Mucosa of descending colon (tissue), 3 donors: ENCODE data around the gene BAIAP2. TPM values are rescaled to one million over a fixed set of nuclear protein-coding genes. Genes with fewer than 3 reads are reported as not detected.
A peak's percentile ranks its signal among the peaks of the same experiment; 100 is the strongest.

ENCODE experiments used
- ATAC-seq: fragments of 200-7000 bp; cut with Tn5 transposase; one replicate; pipeline ENCODE4 v1.9.1; 2020; ENCODE audit warnings: mild to moderate bottlenecking, moderate library complexity
- DNase-seq, 3 donors: peaks; one replicate each; pipeline ENCODE4 v3.0.0-alpha.2; 2020
- H3K36me3 ChIP-seq: fragments of 200-600 bp; one replicate; pipeline ENCODE4 v1.8.0; 2021; ENCODE audit warnings: low read depth, mild to moderate bottlenecking
- H3K4me1 ChIP-seq: fragments of 200-600 bp; one replicate; pipeline ENCODE4 v1.8.0; 2021; ENCODE audit warnings: low read depth, mild to moderate bottlenecking
- H3K4me3 ChIP-seq: fragments of 200-600 bp; one replicate; pipeline ENCODE4 v1.8.0; 2021; ENCODE audit warnings: mild to moderate bottlenecking
- H3K9me3 ChIP-seq: fragments of 200-600 bp; one replicate; pipeline ENCODE4 v1.8.0; 2021; ENCODE audit warnings: mild to moderate bottlenecking
- CTCF ChIP-seq: fragments of 200-600 bp; IDR thresholded peaks from one replicate; pipeline ENCODE4 v1.8.0; 2022; ENCODE audit warnings: antibody characterized with exemption, mild to moderate bottlenecking
- intact Hi-C, 2 donors: fragments of 100-400 bp; cut with DNase I in 1 of 2; cut with micrococcal nuclease in 1 of 2; formaldehyde crosslinking; loops; one replicate each; pipeline versions ENCODE4 v1.11.0 to v1.11.1; 2022; cut with DNase I, micrococcal nuclease
- total RNA-seq, 3 donors: library from RNA; stranded (reverse); fragmentation: NEBNext Ultra II Directional in 2 of 3; extraction: Animal tissue kit (Norgen Biotek cat#: 25700) in 2 of 3; gene quantifications; one replicate each; pipeline versions ENCODE4 v1.2.1 to v1.2.4, GENCODE V29; 2021 to 2023
- donor health status: DM: no; HTN: no; CAD: no; lungs with moderate emphysema.
- donor health status: DM: no; HTN: no; CAD: no.
- donor health status: DM: no; HTN: yes; CAD: no.

Gene BAIAP2
- total RNA-seq, 3 donors from 2014 or later, result 11.6 to 76.7 (median 19.4) TPM

- DNase-seq (no peak), ATAC-seq (no peak)
- TF ChIP-seq CTCF, result no peak
- H3K4me1 ChIP-seq, result no peaks in the 10 kb centered on the region
- no peak overlapping the region for H3K4me3 ChIP-seq
- H3K9me3 ChIP-seq, result no peaks in the 10 kb centered on the region
- intact Hi-C loops, result no loop called here
- H3K36me3 ChIP-seq, result no peaks in the 10 kb centered on the region
Measured at GRCh38 chr17:81138500-81138899, 103.5 kb downstream of the BAIAP2 start.

GRCh38 chr17:81139428-81139827 lies 104.5 kb downstream of the BAIAP2 start:
- no peak for TF ChIP-seq CTCF
- Histone ChIP-seq H3K4me3 (no peak overlapping the region), H3K36me3 (no peaks in the 10 kb centered on the region), H3K9me3 (no peaks in the 10 kb centered on the region), H3K4me1 (no peaks in the 10 kb centered on the region)
- ATAC-seq, result no peak
- intact Hi-C loops, result no loop called here
- DNase-seq, result no peak

GRCh38 chr17:81140018-81140417 lies 105.1 kb downstream of the BAIAP2 start:
- no peak for ATAC-seq
- TF ChIP-seq CTCF, result no peak
- Histone ChIP-seq H3K4me1 (no peaks in the 10 kb centered on the region), H3K9me3 (no peaks in the 10 kb centered on the region), H3K4me3 (no peak overlapping the region), H3K36me3 (no peaks in the 10 kb centered on the region)
- intact Hi-C loops, result no loop called here
- no peak for DNase-seq

- Histone ChIP-seq H3K4me3 (no peak overlapping the region), H3K9me3 (no peaks in the 10 kb centered on the region), H3K36me3 (no peaks in the 10 kb centered on the region), H3K4me1 (no peaks in the 10 kb centered on the region)
- no peak for DNase-seq
- intact Hi-C loops, result no loop called here
- no peak for ATAC-seq
- TF ChIP-seq CTCF, result no peak
Measured at GRCh38 chr17:81140695-81141094, 105.7 kb downstream of the BAIAP2 start.

- no peaks in the 10 kb centered on the region for H3K9me3 ChIP-seq
- TF ChIP-seq CTCF, result peak; percentile 34
- DNase-seq (peak in 2 of 3 donors; percentile 85 to 90), ATAC-seq (peak; percentile 91)
- H3K4me3 ChIP-seq, result no peak overlapping the region
- H3K4me1 ChIP-seq, result no peaks in the 10 kb centered on the region
- intact Hi-C loops, result no loop called here
- no peaks in the 10 kb centered on the region for H3K36me3 ChIP-seq
Measured at GRCh38 chr17:81142301-81143199, 107.6 kb downstream of the BAIAP2 start.
